Parathyroid adenoma (tissue), 2 donors: ENCODE results near the gene UNK.
A peak's percentile ranks its signal among the peaks of the same experiment; 100 is the strongest.

Source experiments
- H2AFZ ChIP-seq: fragments of 300-600 bp; sonication (generic); one replicate; pipeline ENCODE4 v1.7.0; 2017; ENCODE audit warnings: antibody characterized with exemption, mild to moderate bottlenecking
- H3K27ac ChIP-seq: fragments of 300-600 bp; sonication (generic); one replicate; pipeline ENCODE4 v1.7.0; 2017
- H3K27me3 ChIP-seq: fragments of 300-600 bp; sonication (generic); one replicate; pipeline ENCODE4 v1.7.0; 2017; ENCODE audit warnings: low read length; ENCODE audit not compliant: control insufficient read depth, insufficient read depth
- H3K36me3 ChIP-seq: fragments of 300-600 bp; sonication (generic); one replicate; pipeline ENCODE4 v1.7.0; 2017; ENCODE audit warnings: low read length; ENCODE audit not compliant: control insufficient read depth, insufficient read depth
- H3K4me1 ChIP-seq: fragments of 300-600 bp; sonication (generic); one replicate; pipeline ENCODE4 v1.7.0; 2017; ENCODE audit warnings: control low read depth
- H3K4me2 ChIP-seq: fragments of 300-600 bp; sonication (generic); one replicate; pipeline ENCODE4 v1.7.0; 2017; ENCODE audit warnings: low read length
- H3K4me3 ChIP-seq: fragments of 300-600 bp; sonication (generic); one replicate; pipeline ENCODE4 v1.7.0; 2017; ENCODE audit warnings: low read depth, low read length
- H3K79me2 ChIP-seq: fragments of 300-600 bp; sonication (generic); one replicate; pipeline ENCODE4 v1.7.0; 2017; ENCODE audit warnings: control low read depth
- H3K9ac ChIP-seq: fragments of 300-600 bp; sonication (generic); one replicate; pipeline ENCODE4 v1.7.0; 2017; ENCODE audit warnings: mild to moderate bottlenecking
- H3K9me3 ChIP-seq: fragments of 300-600 bp; sonication (generic); one replicate; pipeline ENCODE4 v1.7.0; 2017; ENCODE audit warnings: low read length; ENCODE audit not compliant: control insufficient read depth
- TF ChIP-seq, protein P1 (sequence below): fragments of 300-600 bp; sonication (generic); IDR thresholded peaks from one replicate; pipeline ENCODE4 v1.7.0; 2017; ENCODE audit warnings: antibody characterized with exemption, mild to moderate bottlenecking
- donor health status: primary hyperparathyroidism.

UNK gene

GRCh38 chr17:75799402-75799801, 14.8 kb downstream of the UNK start:
- no peaks in the 10 kb centered on the region for H3K9me3 ChIP-seq
- H3K36me3 ChIP-seq: no peaks in the 10 kb centered on the region
- H3K4me2 ChIP-seq: no peak overlapping the region
- H3K27me3 ChIP-seq: no peaks in the 10 kb centered on the region
- peaks cover 64% of the 10 kb centered on the region for H3K79me2 ChIP-seq
- no peak overlapping the region for H3K9ac ChIP-seq
- H2AFZ ChIP-seq: no peak overlapping the region
- no peak overlapping the region for H3K27ac ChIP-seq
- TF ChIP-seq, protein P1, sequence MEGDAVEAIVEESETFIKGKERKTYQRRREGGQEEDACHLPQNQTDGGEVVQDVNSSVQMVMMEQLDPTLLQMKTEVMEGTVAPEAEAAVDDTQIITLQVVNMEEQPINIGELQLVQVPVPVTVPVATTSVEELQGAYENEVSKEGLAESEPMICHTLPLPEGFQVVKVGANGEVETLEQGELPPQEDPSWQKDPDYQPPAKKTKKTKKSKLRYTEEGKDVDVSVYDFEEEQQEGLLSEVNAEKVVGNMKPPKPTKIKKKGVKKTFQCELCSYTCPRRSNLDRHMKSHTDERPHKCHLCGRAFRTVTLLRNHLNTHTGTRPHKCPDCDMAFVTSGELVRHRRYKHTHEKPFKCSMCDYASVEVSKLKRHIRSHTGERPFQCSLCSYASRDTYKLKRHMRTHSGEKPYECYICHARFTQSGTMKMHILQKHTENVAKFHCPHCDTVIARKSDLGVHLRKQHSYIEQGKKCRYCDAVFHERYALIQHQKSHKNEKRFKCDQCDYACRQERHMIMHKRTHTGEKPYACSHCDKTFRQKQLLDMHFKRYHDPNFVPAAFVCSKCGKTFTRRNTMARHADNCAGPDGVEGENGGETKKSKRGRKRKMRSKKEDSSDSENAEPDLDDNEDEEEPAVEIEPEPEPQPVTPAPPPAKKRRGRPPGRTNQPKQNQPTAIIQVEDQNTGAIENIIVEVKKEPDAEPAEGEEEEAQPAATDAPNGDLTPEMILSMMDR: no peak
- H3K4me3 ChIP-seq: no peak overlapping the region
- H3K4me1 ChIP-seq: no peaks in the 10 kb centered on the region

DNA sequence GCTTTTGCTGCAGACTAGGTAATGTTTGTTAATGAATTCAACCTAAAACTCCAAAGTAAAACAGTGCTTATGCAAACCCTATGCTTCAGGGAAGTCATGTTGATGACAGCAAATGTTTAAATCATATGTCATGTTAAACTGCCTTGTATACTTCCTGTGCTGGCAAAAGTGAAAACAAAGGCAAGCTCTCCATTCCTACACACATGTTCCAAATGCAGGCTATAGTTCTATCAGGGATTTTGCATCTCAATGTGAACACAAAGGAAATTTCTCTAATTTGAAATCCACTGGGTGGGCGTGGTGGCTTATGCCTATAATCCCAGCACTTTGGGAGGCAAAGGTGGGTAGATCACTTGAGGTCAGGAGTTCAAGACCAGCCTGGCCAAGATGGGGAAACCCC, 19.3 kb downstream of the UNK start:
- H3K4me2 ChIP-seq: no peak overlapping the region
- H3K27ac ChIP-seq: no peak overlapping the region
- peaks cover 60% of the 10 kb centered on the region for H3K79me2 ChIP-seq
- TF ChIP-seq, protein P1: no peak
- H2AFZ ChIP-seq: no peak overlapping the region
- no peaks in the 10 kb centered on the region for H3K36me3 ChIP-seq
- H3K27me3 ChIP-seq: no peaks in the 10 kb centered on the region
- no peaks in the 10 kb centered on the region for H3K9me3 ChIP-seq
- no peak overlapping the region for H3K4me3 ChIP-seq
- no peaks in the 10 kb centered on the region for H3K4me1 ChIP-seq
- H3K9ac ChIP-seq: no peak overlapping the region

- Histone ChIP-seq H3K4me2 (no peak overlapping the region), H3K4me1 (no peaks in the 10 kb centered on the region), H3K4me3 (no peak overlapping the region), H3K36me3 (no peaks in the 10 kb centered on the region), H3K9ac (no peak overlapping the region), H3K27me3 (no peaks in the 10 kb centered on the region), H3K79me2 (peaks cover 45% of the 10 kb centered on the region), H2AFZ (no peak overlapping the region), H3K9me3 (no peaks in the 10 kb centered on the region), H3K27ac (no peak overlapping the region)
- TF ChIP-seq, protein P1: no peak
These were observed 22.4 kb downstream of the UNK start for GRCh38 chr17:75806822-75807500.

GRCh38 chr17:75807861-75808260, 23.3 kb downstream of the UNK start:
- H3K4me2 ChIP-seq: no peak overlapping the region
- no peaks in the 10 kb centered on the region for H3K36me3 ChIP-seq
- peaks cover 47% of the 10 kb centered on the region for H3K79me2 ChIP-seq
- no peak overlapping the region for H3K4me3 ChIP-seq
- TF ChIP-seq, protein P1: no peak
- H2AFZ ChIP-seq: no peak overlapping the region
- no peaks in the 10 kb centered on the region for H3K4me1 ChIP-seq
- no peak overlapping the region for H3K27ac ChIP-seq
- H3K9me3 ChIP-seq: no peaks in the 10 kb centered on the region
- H3K27me3 ChIP-seq: no peaks in the 10 kb centered on the region
- H3K9ac ChIP-seq: no peak overlapping the region

DNA sequence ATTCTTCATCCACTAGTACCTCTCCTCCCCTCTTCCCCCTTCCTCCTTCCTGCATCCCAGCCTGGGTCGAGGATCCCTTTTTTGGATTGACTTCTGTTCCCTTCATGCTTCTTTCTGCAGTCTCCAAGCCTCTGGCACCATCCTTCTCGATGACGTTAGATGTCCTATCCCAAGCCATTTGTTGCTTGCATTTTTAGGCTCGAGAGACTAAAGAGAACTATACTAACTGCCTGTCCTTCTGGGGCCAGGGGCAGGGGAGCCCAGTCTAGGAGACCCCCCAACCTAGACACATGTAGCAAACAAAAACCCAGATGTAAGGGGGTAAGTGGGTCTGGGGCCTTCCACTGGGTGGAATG, 23.9 kb downstream of the UNK start:
- H3K4me1 ChIP-seq: no peaks in the 10 kb centered on the region
- no peak overlapping the region for H2AFZ ChIP-seq
- H3K4me2 ChIP-seq: no peak overlapping the region
- H3K4me3 ChIP-seq: no peak overlapping the region
- TF ChIP-seq, protein P1: no peak
- no peaks in the 10 kb centered on the region for H3K27me3 ChIP-seq
- peaks cover 47% of the 10 kb centered on the region for H3K79me2 ChIP-seq
- H3K36me3 ChIP-seq: no peaks in the 10 kb centered on the region
- H3K9ac ChIP-seq: no peak overlapping the region
- H3K27ac ChIP-seq: peak overlapping the region; percentile 12
- no peaks in the 10 kb centered on the region for H3K9me3 ChIP-seq
